GM18505 (cell line): Measurements from ENCODE around the gene SURF2.
A peak's percentile ranks its signal among the peaks of the same experiment; 100 is the strongest.
"Not testable (repeated sequence)": the region's sequence is repeated elsewhere in the genome, so short reads cannot be mapped to it uniquely, and the experiment has no call there.

Source experiments
- ATAC-seq: cut with Tn5 transposase; IDR thresholded peaks from one replicate; pipeline ENCODE4 v1.9.1; 2021; ENCODE audit not compliant: unreplicated experiment
- POLR2A ChIP-seq: IDR thresholded peaks from 4 replicates; pipeline ENCODE4 v1.6.1; 2011; ENCODE audit warnings: borderline replicate concordance; ENCODE audit not compliant: insufficient read depth, insufficient read length; ENCODE audit errors: extremely low read depth

Gene SURF2

GRCh38 chr9:133331221-133331620, 25.1 kb upstream of the SURF2 start:
- TF ChIP-seq POLR2A, result no peak
- no peak for ATAC-seq

DNA sequence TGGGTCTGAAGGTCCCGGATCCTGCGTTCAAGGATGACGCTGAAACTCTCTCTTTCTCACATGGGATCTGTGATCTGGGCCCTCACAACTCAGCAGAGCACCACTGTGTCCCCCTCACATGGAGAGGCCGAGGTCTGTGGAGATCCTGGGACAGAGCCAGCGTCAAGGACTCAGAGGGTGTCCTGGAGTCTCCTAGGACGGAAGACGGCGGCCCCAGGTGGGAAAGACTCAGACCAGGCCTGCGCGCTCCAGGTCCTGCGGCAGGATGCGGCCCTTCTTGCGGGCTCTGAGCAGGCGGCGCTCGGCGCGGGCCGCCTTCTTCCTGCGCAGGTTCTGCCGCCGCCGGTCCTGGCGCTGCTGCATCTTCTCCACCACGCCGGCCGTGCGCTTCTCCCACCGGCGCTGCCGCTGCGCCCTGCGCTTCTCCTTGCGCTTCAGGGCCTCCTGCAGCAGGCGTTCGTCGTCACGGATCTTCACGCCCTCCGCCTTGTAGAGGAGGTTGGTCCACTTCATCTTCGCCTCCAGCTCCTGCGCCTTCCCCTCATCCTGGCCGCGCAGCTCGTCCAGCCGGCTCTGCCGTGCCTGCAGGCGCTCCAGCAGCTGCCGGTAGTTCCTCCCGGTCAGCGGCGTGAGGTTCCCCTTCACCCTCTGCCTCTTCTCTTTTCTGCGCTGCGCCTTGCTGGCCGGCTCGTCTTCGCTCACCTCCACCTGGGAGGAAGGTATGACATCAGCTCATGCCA, 24.5 kb upstream of the SURF2 start:
- ATAC-seq, result no peak
- no peak for TF ChIP-seq POLR2A

DNA sequence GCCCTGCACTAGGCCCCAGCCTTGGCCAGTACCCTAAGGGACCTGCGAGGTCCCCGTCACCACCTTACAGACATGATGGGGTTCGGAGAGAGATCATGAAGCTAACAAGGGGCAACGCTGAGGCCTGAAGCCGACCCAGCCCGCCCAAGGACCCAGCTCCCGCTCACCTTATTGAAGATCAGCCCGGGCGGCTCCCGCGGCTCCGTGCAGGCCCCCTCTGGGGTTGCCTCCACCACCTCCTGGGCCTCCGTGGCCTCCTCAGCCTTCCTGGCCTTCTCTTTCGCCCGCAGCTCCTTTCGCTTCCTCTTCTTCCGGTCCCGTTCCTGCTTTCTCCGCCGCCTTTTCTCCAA, 24.0 kb upstream of the SURF2 start:
- ATAC-seq, result no peak
- no peak for TF ChIP-seq POLR2A

GRCh38 chr9:133333011-133333410, 23.3 kb upstream of the SURF2 start:
- no peak for ATAC-seq
- no peak for TF ChIP-seq POLR2A

DNA sequence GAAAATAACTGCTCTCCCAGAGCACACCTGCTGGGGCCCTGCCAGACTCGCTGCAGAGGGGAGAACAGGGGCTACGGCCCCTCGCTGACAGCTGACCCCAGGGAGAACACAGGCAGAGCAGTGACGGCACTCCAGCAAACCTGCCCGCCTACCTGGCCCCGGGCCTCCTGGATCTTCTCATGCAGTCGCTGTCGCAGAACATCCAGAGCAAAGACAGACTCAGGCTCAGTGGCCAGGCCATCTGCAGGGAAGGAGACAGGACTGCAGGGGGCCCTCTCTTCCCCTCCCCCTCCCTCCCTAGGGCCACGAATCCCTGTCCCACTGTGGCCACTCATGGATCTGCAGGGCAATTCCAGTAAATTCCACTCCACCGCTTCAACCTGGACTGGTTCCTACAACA, 22.8 kb upstream of the SURF2 start:
- TF ChIP-seq POLR2A, result no peak
- no peak for ATAC-seq

DNA sequence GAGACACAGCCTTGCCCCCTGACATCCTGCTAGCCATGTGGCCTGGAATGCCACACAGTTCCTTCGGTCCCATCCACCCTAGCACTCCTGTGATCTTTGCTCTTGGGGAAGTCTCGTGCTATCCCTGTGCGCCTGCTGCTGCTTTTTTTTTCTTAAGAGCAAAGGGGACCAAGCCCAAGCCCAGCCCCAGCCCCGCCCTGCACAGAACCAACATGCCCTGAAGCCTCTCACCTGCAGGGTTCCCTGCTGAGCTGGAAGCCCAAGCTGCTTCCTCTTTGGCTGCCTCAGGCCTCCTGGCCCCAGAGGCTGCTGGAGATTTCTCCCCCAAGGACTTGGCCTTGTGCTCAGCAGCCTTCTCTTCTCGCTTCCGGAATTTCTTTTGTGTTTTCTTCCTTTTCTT, 22.2 kb upstream of the SURF2 start:
- TF ChIP-seq POLR2A, result no peak
- ATAC-seq, result no peak

DNA sequence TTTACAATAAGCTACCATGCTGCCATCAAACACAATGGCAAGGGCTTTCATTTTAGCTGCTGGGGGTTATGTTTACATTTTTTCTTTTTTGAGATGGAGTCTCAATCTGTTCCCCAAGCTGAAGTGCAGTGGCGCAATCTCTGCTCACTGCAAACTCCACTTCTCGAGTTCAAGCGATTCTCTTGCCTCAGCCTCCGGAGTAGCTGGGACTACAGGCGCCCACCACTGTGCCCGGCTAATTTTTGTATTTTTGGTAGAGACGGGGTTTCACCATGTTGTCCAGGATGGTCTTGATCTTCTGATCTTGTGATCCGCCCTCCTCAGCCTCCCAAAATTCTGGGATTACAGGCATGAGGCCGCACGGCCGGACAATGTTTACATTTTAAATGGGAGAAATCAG, 21.5 kb upstream of the SURF2 start:
- not testable (repeated sequence) for ATAC-seq

DNA sequence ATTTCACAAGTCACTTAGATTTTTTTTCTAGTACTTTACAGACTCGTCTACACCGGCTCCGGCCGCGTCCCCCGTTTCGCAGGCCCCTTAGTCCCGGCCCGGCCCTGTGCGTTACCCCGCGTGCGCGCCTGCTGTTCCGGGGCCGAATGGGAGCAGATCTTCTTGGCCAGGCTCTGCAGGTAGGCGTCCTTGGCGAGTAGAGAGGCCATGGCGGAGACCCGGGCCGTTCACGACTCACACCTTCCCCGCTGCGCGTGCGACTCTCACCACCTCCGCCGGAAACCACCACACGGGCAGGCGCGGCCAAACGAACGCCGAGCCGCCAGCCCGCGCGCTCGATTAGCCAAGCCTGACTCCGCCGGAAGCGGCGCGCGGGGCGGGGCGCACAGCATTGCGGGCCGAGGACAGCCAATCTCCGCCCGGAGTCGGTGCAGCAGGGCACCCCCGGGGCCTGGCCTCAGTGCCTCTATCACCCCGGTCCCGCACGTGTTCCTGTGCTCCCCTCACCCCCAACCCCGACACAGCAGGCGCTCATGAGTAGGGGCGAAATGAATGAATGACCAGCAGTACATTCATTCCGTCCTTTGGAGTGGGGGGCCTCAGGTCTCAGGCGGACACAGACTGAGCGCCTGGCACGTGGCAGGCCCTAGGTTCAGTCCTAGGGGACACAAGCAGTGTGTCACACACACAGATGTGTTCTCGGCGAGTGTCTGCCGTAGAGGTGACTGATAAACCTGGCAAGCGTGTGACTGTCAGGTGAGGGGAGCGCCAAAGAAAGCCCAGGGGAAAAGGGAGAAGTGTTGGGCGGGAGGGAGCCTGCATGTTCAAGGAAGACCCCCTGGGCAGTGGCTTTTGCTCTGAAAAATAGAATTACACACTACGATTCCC, 20.2 kb upstream of the SURF2 start, which contains the start of gene SURF6:
SURF6 (minus strand) TSS at position 265 of the 888 bp plus-strand sequence; CDS start at position 209, 56 bp downstream.
- peak; percentile 83 for ATAC-seq
- peak; percentile 79 for TF ChIP-seq POLR2A

- ATAC-seq, result no peak
- TF ChIP-seq POLR2A, result no peak
These were observed 16.7 kb upstream of the SURF2 start for GRCh38 chr9:133339641-133340040.

DNA sequence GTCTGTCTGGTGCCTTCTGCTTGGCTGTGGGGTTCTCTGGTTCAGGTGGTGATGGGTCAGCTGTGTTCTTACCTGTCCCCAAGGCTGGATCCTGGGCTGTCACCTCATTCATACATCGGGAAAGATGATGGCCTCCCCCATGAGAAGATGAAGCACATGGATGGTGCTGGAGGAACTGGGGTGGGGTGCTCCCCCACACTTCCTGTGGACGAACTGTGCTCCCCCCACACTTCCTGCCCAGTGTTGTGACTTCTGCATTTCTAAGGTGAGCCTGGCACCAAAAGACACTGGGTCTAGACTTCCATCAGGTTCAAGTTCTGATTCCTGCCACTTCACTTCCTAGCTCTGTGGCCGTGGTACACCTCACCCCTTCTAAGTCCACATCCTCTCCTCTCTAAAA, 16.1 kb upstream of the SURF2 start:
- ATAC-seq, result no peak
- no peak for TF ChIP-seq POLR2A

DNA sequence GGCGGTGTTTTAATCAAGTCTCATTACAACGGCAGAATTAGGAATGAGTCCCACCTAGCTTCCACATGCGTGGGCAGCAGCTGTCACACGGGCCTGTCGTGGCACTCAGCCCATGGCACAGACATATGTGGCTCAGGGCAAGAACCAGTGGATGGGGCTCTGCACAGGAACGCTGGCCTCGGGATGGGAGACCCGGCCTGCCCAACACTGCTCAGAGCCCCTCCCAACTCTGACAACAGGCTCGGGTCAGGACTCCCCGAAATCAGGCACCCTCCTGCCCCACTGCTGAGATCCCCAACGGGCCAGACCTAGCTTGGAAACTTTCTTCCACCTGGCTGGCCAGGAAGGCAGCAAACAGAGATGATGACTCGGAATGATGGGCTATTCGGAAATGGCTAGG, 15.4 kb upstream of the SURF2 start:
- no peak for TF ChIP-seq POLR2A
- ATAC-seq, result no peak

- TF ChIP-seq POLR2A, result no peak
- ATAC-seq, result no peak
These were observed 14.8 kb upstream of the SURF2 start for GRCh38 chr9:133341369-133342068.

- no peak for ATAC-seq
- TF ChIP-seq POLR2A, result no peak
These were observed 14.3 kb upstream of the SURF2 start for GRCh38 chr9:133342069-133342406.

DNA sequence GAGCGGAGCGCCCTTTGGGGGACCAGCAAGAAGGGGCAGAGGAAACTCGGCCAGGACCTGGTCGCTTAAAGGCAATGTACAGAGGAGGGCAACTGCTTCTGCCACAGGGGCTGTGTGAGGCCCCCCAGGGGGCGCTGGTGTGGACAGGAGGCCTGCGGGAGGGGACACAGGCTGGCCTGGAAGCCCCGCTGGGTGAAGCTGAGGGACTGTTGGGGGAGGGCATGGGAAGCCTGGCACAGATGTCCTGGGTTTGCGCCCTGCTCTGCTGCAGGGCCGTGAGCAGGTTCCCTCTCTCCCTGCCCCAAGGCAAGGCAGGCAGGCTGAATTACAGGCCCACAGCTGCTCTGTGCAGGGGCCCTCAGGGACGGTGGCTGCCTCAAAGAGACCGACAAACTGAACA, 13.8 kb upstream of the SURF2 start:
- ATAC-seq, result no peak
- TF ChIP-seq POLR2A, result no peak
